Stimulated activated memory B cell treated with anti-CD40 and anti-IgM and Interleukin-4, amounts not matched to agents 10 μg/mL and 1 μg/mL and 100 μg/mL, for 72 hours (primary cell): ENCODE measurements around the gene TRRAP.

Source experiments
- ATAC-seq: fragments of 150-1000 bp; cut with Tn5 transposase; 2 replicates; pipeline ENCODE4 v1.10.0; 2021
- H3K27ac Mint-ChIP-seq: one replicate; pipeline ENCODE4 v1.8.0; 2022; ENCODE audit warnings: mild to moderate bottlenecking, mixed read lengths
- H3K27me3 Mint-ChIP-seq: one replicate; pipeline ENCODE4 v1.8.0; 2022; ENCODE audit warnings: mixed read lengths
- H3K36me3 Mint-ChIP-seq: one replicate; pipeline ENCODE4 v1.8.0; 2022; ENCODE audit warnings: mixed read lengths
- H3K4me1 Mint-ChIP-seq: one replicate; pipeline ENCODE4 v1.8.0; 2022; ENCODE audit warnings: mixed read lengths
- H3K4me3 Mint-ChIP-seq: one replicate; pipeline ENCODE4 v1.8.0; 2022; ENCODE audit warnings: mild to moderate bottlenecking, moderate library complexity, mixed read lengths
- H3K9me3 Mint-ChIP-seq: one replicate; pipeline ENCODE4 v1.8.0; 2022; ENCODE audit warnings: mixed read lengths

Gene TRRAP

DNA sequence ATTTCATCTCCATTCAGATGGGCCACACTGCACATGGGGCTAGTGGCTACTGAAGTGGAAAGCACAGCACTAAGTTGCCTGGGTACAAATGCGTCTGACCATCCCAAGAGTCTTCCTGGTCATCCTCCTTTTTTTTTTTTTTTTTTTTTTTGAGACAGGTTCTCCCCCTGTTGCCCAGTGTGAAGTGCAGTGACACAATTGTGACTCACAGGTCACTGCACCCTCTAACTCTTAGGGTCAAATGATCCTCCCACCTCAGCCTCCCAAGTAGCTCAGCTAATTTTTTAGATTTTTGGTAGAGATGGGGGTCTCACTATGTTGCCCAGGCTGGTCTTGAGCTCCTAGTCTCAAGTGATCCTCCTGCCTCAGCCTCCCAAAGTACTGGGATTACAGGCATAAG lies 3.4 kb upstream of the TRRAP start:
- Mint-ChIP-seq H3K9me3 (no peaks in the 10 kb centered on the region), H3K36me3 (no peaks in the 10 kb centered on the region), H3K27ac (no peak overlapping the region), H3K27me3 (no peaks in the 10 kb centered on the region), H3K4me1 (peaks cover 21% of the 10 kb centered on the region), H3K4me3 (no peak overlapping the region)
- no peak for ATAC-seq

DNA sequence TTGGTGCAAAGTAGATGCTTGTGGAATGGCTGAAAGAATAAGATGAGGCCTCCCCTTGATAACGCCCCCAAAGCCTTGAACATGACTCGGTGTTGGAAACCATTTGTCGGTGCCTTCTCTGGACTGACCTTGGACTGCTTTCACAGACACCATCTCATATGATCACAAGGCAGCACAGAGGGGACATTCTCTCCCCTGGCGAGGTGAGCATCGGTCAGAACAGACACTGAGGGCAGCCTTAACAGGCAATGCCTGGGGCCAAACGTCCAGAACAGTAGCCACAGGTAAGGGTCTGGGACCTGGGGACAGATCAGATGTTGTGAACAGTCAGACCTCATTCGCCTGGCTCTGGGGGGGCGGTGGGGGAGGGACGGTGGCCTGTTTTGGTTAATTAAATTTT lies 2.8 kb upstream of the TRRAP start:
- peaks cover 23% of the 10 kb centered on the region for H3K4me1 Mint-ChIP-seq
- H3K27ac Mint-ChIP-seq, result no peak overlapping the region
- no peaks in the 10 kb centered on the region for H3K9me3 Mint-ChIP-seq
- no peak overlapping the region for H3K4me3 Mint-ChIP-seq
- ATAC-seq, result no peak
- no peaks in the 10 kb centered on the region for H3K27me3 Mint-ChIP-seq
- H3K36me3 Mint-ChIP-seq, result no peaks in the 10 kb centered on the region

DNA sequence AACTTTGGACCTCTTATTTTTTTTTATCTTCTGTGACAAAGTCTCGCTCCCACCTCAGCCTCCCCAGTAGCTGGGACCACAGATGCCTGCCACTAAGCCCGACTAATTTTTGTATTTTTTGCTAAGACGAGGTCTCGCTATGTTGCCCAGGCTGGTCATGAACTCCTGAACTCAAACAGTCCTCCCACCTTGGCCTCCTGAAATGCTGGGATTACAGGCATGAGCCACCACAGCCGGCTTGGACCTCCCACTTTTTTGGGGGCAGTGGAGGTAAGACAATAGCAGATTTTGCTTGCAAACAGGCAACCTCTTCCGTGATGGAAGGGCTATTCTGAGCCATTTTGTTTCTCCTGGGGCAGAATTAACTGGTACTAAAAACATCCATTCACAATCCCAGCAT lies 1.2 kb upstream of the TRRAP start:
- peaks cover 16% of the 10 kb centered on the region for H3K4me1 Mint-ChIP-seq
- ATAC-seq, result no peak
- H3K27ac Mint-ChIP-seq, result peak overlapping the region; percentile 95
- H3K4me3 Mint-ChIP-seq, result peak overlapping the region; percentile 94
- no peaks in the 10 kb centered on the region for H3K27me3 Mint-ChIP-seq
- no peaks in the 10 kb centered on the region for H3K9me3 Mint-ChIP-seq
- H3K36me3 Mint-ChIP-seq, result peaks cover 2% of the 10 kb centered on the region

DNA sequence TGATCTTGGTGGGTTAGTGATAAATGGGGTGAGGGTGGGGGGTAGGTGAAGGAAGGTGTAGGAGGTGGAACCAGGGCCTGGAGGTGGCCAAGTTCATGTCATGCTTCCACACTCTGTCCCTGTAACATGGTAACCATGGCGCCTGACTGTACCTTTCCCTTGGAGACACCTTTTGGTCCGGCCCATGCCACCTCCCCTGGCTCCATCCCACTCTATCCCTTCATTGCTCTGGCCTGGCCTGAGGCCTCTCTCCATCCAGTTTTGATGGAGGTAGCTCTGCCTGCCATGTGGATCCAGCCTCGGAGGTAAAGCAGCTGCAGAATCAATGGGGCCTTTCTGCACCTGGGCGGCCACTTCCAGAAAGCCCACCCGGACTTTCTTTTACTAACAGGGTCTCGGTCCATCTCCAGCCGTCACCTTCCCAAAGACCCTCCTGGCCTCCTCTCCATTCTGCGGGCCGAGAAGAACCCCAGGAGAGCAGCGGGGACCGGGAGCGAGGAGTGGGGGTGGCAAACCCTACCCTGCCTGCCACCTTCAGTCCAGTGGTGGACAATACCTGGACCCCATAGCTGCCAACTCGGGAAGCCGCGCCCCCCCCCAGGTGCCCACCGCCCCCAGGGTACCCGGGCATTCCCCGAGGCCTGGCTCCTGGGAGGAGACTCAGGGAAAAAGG lies 504 bp upstream of the TRRAP start:
- Mint-ChIP-seq H3K36me3 (peaks cover 6% of the 10 kb centered on the region), H3K4me3 (peak overlapping the region; percentile 94), H3K27ac (peak overlapping the region; percentile 95), H3K27me3 (no peaks in the 10 kb centered on the region), H3K4me1 (peaks cover 16% of the 10 kb centered on the region), H3K9me3 (no peaks in the 10 kb centered on the region)
- ATAC-seq, result no peak

DNA sequence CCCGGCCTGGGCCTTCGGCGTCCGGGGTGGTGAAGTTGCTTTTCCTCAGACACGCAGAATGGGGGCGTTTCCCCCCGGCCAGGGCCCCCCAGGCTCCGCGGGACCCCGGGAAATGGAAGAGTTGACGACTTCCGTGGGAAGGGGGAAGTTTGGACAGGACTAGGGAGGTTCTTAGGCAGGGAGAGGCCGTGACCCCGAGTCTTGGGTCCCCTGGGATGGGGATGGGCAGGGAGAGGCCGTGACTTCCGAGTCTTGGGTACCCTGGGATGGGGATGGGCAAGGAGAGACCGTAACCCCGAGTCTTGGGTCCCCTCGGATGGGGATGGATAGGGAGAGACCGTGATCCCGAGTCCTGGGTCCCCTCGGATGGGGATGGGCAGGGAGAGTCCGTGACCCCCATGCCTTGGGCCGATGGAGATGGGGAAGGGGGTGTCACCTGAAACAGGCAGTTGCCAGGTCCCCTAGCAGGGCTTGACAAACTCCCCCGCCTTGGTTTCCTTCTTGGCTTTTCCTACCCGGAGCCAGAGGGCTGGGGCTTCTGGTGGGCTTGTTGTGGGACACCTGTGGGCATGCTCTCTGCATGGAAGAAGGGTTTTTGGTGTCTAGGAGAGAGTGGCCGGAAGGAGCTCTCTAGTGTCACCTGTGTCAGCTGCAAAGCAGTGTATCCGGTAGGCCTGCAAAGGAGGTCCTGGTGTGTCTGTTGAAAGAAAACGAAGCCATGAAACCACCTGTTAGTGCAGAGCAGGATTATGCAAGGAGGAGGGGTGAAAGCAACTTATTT lies 1.1 kb downstream of the TRRAP start:
- Mint-ChIP-seq H3K36me3 (peaks cover 14% of the 10 kb centered on the region), H3K4me1 (peaks cover 23% of the 10 kb centered on the region), H3K27ac (peak overlapping the region; percentile 95), H3K4me3 (peak overlapping the region; percentile 94), H3K9me3 (no peaks in the 10 kb centered on the region), H3K27me3 (no peaks in the 10 kb centered on the region)
- peak; percentile 88 for ATAC-seq

DNA sequence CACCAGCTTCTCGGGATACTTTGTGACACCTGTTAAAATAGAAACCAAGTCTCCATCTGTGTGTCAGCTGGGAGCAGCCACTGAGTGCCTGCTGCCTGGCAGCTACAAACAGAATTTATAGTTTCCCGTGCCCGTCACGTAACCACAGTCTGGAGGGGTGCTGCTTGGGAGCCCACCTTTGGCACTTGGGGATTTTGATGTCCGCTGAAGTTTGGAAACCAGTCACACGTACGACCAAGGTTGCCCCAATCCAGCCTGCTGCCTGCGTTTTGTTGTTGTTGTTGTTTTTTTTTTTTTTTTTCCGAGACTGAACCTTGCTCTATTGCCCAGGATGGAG lies 1.6 kb downstream of the TRRAP start:
- ATAC-seq, result no peak
- no peaks in the 10 kb centered on the region for H3K27me3 Mint-ChIP-seq
- peak overlapping the region; percentile 95 for H3K27ac Mint-ChIP-seq
- peak overlapping the region; percentile 94 for H3K4me3 Mint-ChIP-seq
- peaks cover 16% of the 10 kb centered on the region for H3K36me3 Mint-ChIP-seq
- no peaks in the 10 kb centered on the region for H3K9me3 Mint-ChIP-seq
- peaks cover 25% of the 10 kb centered on the region for H3K4me1 Mint-ChIP-seq

DNA sequence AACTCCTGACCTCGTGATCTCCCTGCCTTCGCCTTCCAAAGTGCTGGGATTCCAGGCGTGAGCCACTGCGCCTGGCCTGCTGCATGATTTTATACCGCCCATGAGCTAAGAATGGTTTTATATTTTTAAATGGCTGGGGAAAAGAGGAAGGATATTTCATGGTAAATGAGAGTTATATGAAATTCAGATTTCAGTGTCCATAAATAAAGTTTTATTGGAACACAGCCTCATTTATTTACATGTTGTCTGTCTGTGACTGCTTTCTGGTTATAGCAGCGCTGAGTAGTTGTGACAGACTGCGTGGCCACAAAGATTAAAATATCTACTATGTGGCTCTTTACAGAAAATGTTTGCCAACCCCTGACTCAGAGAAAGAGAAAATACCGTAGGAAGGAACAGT lies 2.2 kb downstream of the TRRAP start:
- Mint-ChIP-seq H3K4me1 (peaks cover 25% of the 10 kb centered on the region), H3K27me3 (no peaks in the 10 kb centered on the region), H3K27ac (peak overlapping the region; percentile 95), H3K36me3 (peaks cover 16% of the 10 kb centered on the region), H3K9me3 (no peaks in the 10 kb centered on the region), H3K4me3 (peak overlapping the region; percentile 94)
- ATAC-seq, result no peak

DNA sequence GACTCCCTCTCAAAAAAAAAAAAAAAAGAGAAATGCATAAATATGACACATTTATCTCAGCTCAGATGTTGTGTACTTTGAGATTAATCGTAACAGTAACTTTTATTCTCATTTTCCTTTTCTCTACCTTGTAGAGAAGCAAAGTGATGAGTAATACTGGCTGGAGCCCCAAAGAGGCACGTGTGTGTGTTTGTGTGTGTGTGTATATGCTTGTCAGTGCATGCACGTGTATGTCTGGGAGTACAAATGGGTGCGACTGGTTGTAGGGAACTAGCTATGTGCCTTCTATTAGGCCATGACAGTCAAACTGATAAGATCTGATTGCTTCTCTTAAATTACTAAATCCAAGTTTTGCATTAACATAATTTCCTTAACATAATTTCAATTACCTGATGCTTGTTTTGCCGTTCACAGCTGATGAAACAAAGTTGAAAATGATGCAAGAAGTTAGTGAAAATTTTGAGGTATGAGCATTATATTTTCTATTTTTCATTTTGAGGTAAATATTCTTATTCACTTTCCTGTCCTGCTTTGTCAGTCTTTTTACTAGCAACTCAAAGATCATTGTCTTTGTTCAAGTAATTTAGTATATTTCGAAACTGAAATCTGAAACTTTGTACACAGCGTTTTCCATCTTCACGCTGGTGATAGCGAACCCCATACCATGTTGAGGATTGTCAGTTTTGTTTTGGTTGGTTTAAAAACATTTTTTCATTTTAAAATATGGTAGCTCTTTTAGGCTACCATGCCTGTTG lies 3.4 kb downstream of the TRRAP start:
- ATAC-seq, result no peak

DNA sequence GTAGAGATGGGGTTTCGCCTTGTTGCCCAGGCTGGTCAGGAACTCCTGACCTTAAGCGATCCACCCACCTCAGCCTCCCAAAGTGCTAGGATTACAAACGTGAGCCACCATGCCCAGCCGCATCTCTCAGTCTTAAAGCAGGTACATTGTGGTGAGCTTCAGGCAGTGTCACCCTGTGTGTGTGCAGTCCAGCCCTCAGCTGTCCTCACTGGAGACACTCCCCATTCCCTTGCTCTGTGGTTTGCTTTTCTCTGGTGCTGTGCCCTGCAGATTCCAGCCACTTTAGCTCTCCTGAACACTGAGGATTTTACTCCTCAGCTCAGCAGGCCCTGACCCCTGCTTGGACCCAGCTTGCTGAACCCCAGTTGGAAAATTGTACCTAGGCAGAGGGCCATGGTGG lies 6.1 kb downstream of the TRRAP start:
- Mint-ChIP-seq H3K4me1 (peaks cover 28% of the 10 kb centered on the region), H3K36me3 (peaks cover 26% of the 10 kb centered on the region), H3K4me3 (no peak overlapping the region), H3K9me3 (no peaks in the 10 kb centered on the region), H3K27ac (no peak overlapping the region), H3K27me3 (no peaks in the 10 kb centered on the region)
- no peak for ATAC-seq

More for the DNA sequence above, 3.4 kb downstream of the TRRAP start:
- H3K4me1 Mint-ChIP-seq, result peaks cover 25% of the 10 kb centered on the region
- H3K27me3 Mint-ChIP-seq, result no peaks in the 10 kb centered on the region
- H3K27ac Mint-ChIP-seq, result no peak overlapping the region
- peaks cover 16% of the 10 kb centered on the region for H3K36me3 Mint-ChIP-seq
- no peaks in the 10 kb centered on the region for H3K9me3 Mint-ChIP-seq
- no peak overlapping the region for H3K4me3 Mint-ChIP-seq

DNA sequence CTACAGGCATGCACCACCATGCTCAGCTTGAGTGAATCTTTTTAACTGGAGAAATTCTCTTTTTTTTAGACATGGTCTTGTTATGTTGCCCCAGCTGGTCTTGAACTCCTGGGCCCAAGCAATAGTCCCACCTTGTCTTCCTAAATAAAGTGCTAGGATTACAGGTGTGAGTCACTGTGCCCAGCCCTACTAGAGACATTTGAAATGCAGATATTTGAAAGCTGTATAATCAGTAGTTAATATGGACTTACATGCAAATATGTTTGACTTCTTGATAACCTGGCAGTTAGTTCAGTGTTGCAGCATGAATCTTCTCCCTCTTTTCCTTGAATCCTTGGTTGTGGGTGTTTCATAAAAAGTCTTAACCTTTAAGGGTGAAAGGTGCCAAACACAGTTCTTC lies 8.7 kb downstream of the TRRAP start:
- H3K9me3 Mint-ChIP-seq, result no peaks in the 10 kb centered on the region
- peaks cover 39% of the 10 kb centered on the region for H3K36me3 Mint-ChIP-seq
- ATAC-seq, result no peak
- H3K4me1 Mint-ChIP-seq, result peaks cover 19% of the 10 kb centered on the region
- no peak overlapping the region for H3K27ac Mint-ChIP-seq
- H3K4me3 Mint-ChIP-seq, result no peak overlapping the region
- no peaks in the 10 kb centered on the region for H3K27me3 Mint-ChIP-seq

DNA sequence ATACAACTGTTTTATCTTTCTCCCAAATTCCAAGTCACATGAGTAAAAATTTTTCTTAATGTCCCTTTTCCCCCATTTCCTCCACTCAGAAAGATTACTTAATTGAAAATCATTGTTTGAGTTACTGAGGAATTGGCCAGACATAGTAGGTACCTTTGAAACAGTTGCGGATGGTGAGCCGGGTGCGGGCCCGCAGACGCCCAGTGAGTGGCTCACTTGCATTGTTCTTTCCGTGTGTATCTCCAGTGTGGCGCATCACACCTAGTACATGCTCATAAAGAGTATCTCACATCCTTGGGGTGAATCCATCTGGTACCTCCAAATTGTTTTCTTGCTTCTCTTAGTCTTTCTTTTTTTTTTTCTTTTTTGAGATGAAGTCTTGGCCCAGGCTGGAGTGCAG lies 14.3 kb downstream of the TRRAP start:
- no peak overlapping the region for H3K4me3 Mint-ChIP-seq
- peaks cover 10% of the 10 kb centered on the region for H3K4me1 Mint-ChIP-seq
- no peak overlapping the region for H3K27ac Mint-ChIP-seq
- H3K36me3 Mint-ChIP-seq, result peaks cover 66% of the 10 kb centered on the region
- H3K9me3 Mint-ChIP-seq, result no peaks in the 10 kb centered on the region
- H3K27me3 Mint-ChIP-seq, result no peaks in the 10 kb centered on the region
- ATAC-seq, result no peak

DNA sequence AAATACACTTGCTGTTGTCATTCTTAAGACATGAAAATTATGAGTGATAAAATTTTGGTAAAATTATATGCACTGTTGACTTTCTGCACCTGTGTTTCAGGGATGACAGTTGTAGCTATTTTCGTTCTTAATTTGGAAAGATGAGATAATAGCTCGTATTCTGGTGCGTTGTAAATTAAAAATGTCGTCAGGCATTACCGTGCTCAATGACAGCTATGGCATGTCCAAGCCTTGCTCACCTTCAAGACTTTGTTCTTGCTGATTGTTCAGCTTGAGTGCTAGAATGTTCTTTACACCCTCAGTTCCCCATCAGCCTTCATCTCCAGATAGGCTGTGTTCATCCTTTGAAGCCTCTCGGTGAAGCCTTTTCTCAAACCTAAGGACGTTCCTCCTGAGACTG lies 21.5 kb downstream of the TRRAP start:
- peaks cover 75% of the 10 kb centered on the region for H3K36me3 Mint-ChIP-seq
- no peak for ATAC-seq
- H3K9me3 Mint-ChIP-seq, result no peaks in the 10 kb centered on the region
- no peaks in the 10 kb centered on the region for H3K4me1 Mint-ChIP-seq
- no peak overlapping the region for H3K27ac Mint-ChIP-seq
- no peak overlapping the region for H3K4me3 Mint-ChIP-seq
- no peaks in the 10 kb centered on the region for H3K27me3 Mint-ChIP-seq

DNA sequence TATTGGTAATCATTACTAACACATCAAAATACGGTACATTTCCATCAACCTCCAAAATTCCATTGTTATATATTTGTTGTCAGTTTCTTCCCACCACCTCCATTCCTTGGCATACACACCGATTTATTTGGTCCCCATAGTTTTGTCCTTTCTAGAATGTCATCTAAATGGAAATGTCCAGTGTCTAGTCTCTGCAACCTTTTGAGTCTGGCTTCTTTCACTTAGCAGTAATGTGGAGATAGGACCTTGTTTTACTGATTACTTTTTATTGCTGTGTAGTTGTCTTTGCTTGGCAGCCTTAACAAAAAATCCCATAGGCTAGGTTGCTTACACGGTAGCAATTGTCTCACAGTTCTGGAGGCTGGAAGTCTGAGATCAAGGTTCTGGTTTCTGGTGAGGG lies 22.5 kb downstream of the TRRAP start:
- Mint-ChIP-seq H3K27ac (no peak overlapping the region), H3K4me1 (no peaks in the 10 kb centered on the region), H3K4me3 (no peak overlapping the region), H3K9me3 (no peaks in the 10 kb centered on the region), H3K27me3 (no peaks in the 10 kb centered on the region), H3K36me3 (peaks cover 78% of the 10 kb centered on the region)
- ATAC-seq, result no peak

DNA sequence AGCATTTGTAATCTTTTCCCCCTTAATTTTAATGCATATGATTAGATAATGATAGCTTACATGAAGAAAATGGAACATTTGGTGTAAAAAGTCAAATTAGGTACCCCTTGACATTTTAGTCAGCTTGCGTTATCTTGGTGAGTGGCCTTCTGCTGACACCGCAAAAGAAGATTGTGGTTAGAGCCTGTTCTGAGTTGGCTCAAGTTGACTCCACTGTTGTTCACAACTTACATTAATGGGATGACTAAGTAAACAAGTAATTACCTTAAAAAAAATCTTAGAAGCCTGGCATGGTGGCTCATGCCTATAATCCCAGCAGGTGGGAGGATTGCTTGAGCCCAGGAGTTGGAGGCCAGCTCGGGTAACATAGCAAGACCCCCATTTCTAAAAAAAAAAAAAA lies 24.2 kb downstream of the TRRAP start:
- Mint-ChIP-seq H3K4me3 (no peak overlapping the region), H3K27ac (no peak overlapping the region), H3K27me3 (no peaks in the 10 kb centered on the region), H3K9me3 (no peaks in the 10 kb centered on the region), H3K36me3 (peaks cover 69% of the 10 kb centered on the region), H3K4me1 (no peaks in the 10 kb centered on the region)
- no peak for ATAC-seq

DNA sequence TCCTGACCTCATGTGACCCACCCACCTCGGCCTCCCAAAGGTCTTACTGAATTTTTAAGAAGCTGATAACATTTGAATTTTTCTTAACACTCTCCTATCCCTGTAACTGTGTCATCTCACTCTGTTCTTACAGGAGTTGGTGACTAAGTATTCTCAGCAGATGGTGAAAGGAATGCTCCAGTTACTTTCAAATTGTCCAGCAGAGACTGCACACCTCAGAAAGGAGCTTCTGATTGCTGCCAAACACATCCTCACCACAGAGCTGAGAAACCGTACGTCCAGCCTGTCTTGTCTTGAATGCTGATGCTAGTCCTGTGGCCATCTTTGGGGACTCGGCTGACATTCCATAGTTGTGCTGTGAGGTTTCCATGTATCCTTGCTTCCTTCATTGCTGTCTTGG lies 24.9 kb downstream of the TRRAP start:
- Mint-ChIP-seq H3K9me3 (no peaks in the 10 kb centered on the region), H3K27me3 (no peaks in the 10 kb centered on the region), H3K27ac (no peak overlapping the region), H3K4me3 (no peak overlapping the region), H3K4me1 (no peaks in the 10 kb centered on the region), H3K36me3 (peaks cover 72% of the 10 kb centered on the region)
- no peak for ATAC-seq

DNA sequence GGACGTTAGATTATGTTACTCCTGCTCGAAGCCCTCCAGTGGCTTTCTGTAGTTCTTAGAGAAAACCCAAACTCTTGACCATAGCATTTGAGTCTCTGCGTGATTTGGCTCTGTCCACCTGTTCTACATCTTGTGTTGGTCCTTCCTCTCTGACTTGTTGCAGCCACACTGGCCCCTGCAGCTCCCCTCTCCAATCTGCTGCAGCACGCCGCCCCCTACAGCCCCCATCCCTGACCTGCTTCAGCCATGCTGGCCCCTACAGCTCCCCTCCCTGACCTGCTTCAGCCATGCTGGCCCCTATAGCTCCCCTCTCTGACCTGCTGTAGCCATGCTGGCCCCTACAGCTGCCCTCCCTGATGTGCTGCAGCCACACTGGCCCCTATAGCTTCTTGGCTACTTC lies 29.2 kb downstream of the TRRAP start:
- no peaks in the 10 kb centered on the region for H3K9me3 Mint-ChIP-seq
- no peaks in the 10 kb centered on the region for H3K4me1 Mint-ChIP-seq
- no peak for ATAC-seq
- H3K36me3 Mint-ChIP-seq, result peaks cover 68% of the 10 kb centered on the region
- H3K4me3 Mint-ChIP-seq, result no peak overlapping the region
- no peak overlapping the region for H3K27ac Mint-ChIP-seq
- no peaks in the 10 kb centered on the region for H3K27me3 Mint-ChIP-seq
